Thyroid gland (tissue), 4 donors: ENCODE data around the gene TNIK.

Experiments used
- CTCF ChIP-seq, 6 experiments: fragments of 200-600 bp in 3 of 6; fragments of 450-650 bp in 3 of 6; sonication (generic) in 3 of 6; IDR thresholded peaks; one replicate each; pipeline ENCODE4 v1.5.1; 2016 to 2019; ENCODE audit warnings: antibody characterized with exemption in 6 of 6, mild to moderate bottlenecking in 2 of 6, inconsistent platforms in 1 of 6, moderate library complexity in 1 of 6
- POLR2A ChIP-seq, 2 donors: fragments of 450-650 bp; IDR thresholded peaks; one replicate each; pipeline ENCODE4 v1.6.1; 2017; ENCODE audit warnings: antibody characterized with exemption in 2 of 2, mild to moderate bottlenecking in 2 of 2, moderate library complexity in 1 of 2

- no peak for TF ChIP-seq CTCF (IDR thresholded peaks at IDR 0.05)
- no peak for TF ChIP-seq POLR2A (IDR thresholded peaks at IDR 0.05)
These were observed 294.2 kb downstream of the TNIK start for GRCh38 chr3:171165983-171166382.
